ENCODE data around the gene ITGA5. TPM values are rescaled to one million over a fixed set of nuclear protein-coding genes. Genes with fewer than 3 reads are reported as not detected.
A peak's percentile ranks its signal among the peaks of the same experiment; 100 is the strongest.

ITGA5 gene
- total RNA-seq, 2 donors from 2014 or later, result 28.5 to 49.1 TPM

DNA sequence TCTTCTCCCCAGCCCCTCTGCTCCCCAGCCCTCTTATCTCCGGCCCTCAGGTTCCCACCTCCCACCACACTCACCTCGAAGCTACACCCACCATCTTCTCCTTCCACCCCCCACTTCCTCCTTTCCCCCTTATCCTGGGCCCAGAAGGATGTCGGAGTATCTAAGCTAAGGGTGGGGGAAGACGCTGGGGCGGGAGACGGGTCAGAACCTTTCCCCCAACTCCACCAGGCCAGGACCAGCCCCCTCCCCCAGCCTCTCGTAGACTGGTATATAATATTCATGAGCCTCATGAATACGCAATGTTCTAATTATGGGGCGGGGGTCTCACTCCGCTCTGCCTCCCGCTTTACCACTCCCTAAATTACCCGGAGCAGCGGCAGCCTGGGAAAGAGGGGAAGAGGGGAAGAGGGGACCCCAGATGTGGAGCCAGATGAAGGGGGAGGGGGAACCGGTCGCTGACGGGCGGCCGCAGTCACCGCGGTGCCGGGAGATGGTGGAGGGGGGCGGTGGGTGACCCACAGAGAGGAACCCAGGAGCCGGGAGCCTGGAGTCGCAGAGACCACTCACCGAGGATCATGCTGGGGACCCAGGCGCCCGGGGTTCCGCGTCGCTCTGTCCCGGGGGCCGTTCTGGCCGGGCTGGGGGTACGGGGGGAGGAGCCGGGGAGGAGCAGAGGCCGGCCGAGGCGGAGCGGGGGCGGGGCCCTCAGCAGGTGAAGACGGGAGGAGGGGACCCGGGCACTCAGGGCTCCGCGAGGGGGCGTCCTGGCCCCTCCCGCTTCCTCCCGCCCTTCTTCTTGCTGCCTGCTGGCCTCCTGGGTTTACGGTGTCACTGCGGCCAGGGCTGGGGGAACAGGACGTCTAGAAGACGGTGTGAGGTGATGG, 28.2 kb downstream of the ITGA5 start:
- H3K4me3 ChIP-seq, result no peak overlapping the region
- no peak for TF ChIP-seq POLR2A (IDR thresholded peaks at IDR 0.05)
- TF ChIP-seq, protein P1, sequence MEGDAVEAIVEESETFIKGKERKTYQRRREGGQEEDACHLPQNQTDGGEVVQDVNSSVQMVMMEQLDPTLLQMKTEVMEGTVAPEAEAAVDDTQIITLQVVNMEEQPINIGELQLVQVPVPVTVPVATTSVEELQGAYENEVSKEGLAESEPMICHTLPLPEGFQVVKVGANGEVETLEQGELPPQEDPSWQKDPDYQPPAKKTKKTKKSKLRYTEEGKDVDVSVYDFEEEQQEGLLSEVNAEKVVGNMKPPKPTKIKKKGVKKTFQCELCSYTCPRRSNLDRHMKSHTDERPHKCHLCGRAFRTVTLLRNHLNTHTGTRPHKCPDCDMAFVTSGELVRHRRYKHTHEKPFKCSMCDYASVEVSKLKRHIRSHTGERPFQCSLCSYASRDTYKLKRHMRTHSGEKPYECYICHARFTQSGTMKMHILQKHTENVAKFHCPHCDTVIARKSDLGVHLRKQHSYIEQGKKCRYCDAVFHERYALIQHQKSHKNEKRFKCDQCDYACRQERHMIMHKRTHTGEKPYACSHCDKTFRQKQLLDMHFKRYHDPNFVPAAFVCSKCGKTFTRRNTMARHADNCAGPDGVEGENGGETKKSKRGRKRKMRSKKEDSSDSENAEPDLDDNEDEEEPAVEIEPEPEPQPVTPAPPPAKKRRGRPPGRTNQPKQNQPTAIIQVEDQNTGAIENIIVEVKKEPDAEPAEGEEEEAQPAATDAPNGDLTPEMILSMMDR (IDR thresholded peaks at IDR 0.05), result peak in 1 of 7 experiments; percentile 7
- 15 to 45% methylated on average over 25 to 48 of the region's 51 CpGs for WGBS, 2 donors
- no peak overlapping the region for H3K27ac ChIP-seq
- peak; percentile 46 for ATAC-seq
- peak; percentile 31 to 67 (median 52) for DNase-seq
- intact Hi-C loops (cut with DNase I), result no loop called here
- H3K36me3 ChIP-seq (replicated peaks in 1 of 2; ENCODE audit: insufficient read depth in 1 of 2, low read depth in 2 of 2), result no peaks in the 10 kb centered on the region
- H3K27me3 ChIP-seq, result no peaks in the 10 kb centered on the region
- H3K4me1 ChIP-seq, result no peaks in the 10 kb centered on the region
- H3K9me3 ChIP-seq, result no peaks in the 10 kb centered on the region

DNA sequence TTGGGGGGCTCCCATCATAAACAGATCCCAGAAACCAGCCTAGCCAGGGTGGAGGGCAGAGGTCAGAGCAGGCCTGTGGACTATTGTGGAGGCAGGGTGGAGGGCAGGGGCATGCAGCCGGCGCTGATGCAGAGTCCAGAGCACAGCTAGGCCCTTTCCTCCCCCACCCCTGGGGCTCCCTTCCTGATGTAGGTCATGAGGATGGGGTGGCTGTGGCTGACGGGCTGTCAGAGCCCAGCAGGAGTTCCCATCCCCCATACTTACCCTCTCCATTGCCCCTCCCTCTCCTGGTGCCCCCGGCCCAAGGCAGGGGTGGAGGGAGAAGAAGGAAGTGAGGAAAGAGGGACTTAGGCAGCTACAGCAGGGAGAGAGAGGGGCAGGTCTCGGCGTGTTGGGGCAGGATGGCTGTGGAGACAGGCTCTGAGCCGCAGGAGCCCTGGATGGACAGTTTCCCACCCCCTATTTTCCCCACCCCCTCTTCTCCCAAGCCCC, 28.8 kb downstream of the ITGA5 start:
- DNase-seq (no peak), ATAC-seq (no peak)
- TF ChIP-seq, protein P1 (IDR thresholded peaks at IDR 0.05), result no peak
- no peak for TF ChIP-seq POLR2A (IDR thresholded peaks at IDR 0.05)
- Histone ChIP-seq H3K36me3 (replicated peaks in 1 of 2; ENCODE audit: insufficient read depth in 1 of 2, low read depth in 2 of 2) (no peaks in the 10 kb centered on the region), H3K27ac (no peak overlapping the region), H3K4me3 (no peak overlapping the region), H3K4me1 (no peaks in the 10 kb centered on the region), H3K27me3 (no peaks in the 10 kb centered on the region), H3K9me3 (no peaks in the 10 kb centered on the region)
- 65 to 75% methylated on average over 5 to 7 of the region's 7 CpGs for WGBS, 2 donors
- intact Hi-C loops (cut with DNase I), result no loop called here

DNA sequence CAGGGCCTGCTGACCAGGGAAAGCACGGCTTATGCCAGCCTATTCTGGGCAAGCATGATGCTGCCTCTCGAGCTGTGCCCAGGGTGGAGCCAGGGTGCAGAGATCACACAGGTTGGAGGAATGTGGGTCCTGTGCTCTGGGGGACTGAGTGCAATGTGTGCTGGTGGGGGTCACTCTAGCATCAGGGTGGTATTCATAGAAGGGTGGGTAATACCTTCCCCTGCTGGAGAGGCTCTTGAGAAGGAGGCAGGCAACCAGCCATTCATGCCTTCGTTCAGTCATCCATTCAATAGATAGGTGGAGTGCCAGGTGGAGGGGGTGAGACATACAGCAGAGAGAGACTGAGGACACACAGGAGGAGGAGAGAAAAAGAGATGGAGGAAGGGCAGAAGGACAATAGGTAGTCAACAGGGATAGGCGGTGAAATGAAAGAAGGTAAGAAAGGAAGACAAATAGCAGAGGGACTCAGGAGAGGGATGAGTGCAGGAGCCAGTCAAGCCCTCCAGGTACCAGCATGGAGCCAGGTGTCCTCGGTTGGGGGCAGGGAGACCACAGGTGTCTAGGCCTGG, 29.4 kb downstream of the ITGA5 start:
- no peaks in the 10 kb centered on the region for H3K36me3 ChIP-seq (replicated peaks in 1 of 2; ENCODE audit: insufficient read depth in 1 of 2, low read depth in 2 of 2)
- WGBS, 2 donors, result 89 to 90% methylated on average over 5 of the region's 5 CpGs
- intact Hi-C loops (cut with DNase I), result no loop called here
- no peaks in the 10 kb centered on the region for H3K27me3 ChIP-seq
- TF ChIP-seq, protein P1 (IDR thresholded peaks at IDR 0.05), result no peak
- no peak for TF ChIP-seq POLR2A (IDR thresholded peaks at IDR 0.05)
- no peak overlapping the region for H3K4me3 ChIP-seq
- H3K27ac ChIP-seq, result no peak overlapping the region
- H3K9me3 ChIP-seq, result no peaks in the 10 kb centered on the region
- ATAC-seq, result no peak
- no peaks in the 10 kb centered on the region for H3K4me1 ChIP-seq
- DNase-seq, result no peak

DNA sequence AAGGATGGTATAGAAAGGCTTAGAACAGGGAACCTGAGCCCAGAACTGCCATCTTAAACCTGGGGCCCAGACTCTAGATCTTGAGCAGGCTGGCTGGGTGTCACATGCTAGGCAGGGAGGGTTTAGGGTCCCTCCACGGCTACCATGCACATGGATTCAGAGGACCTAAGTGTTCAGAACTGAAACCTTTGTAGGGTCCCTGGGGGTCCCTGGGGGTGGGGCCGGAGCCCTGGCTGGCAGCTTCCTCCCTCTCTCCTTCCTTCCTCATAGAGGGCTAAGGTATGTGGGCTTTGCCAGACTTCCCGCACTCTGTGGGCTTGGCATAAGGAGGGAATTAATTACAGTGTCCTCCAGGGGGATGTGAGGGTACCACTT, 29.9 kb downstream of the ITGA5 start:
- H3K27me3 ChIP-seq, result no peaks in the 10 kb centered on the region
- no peaks in the 10 kb centered on the region for H3K36me3 ChIP-seq (replicated peaks in 1 of 2; ENCODE audit: insufficient read depth in 1 of 2, low read depth in 2 of 2)
- ATAC-seq (no peak), DNase-seq (no peak)
- H3K4me1 ChIP-seq, result no peaks in the 10 kb centered on the region
- TF ChIP-seq POLR2A (IDR thresholded peaks at IDR 0.05), result no peak
- TF ChIP-seq, protein P1 (IDR thresholded peaks at IDR 0.05), result no peak
- intact Hi-C loops (cut with DNase I), result no loop called here
- 75 to 76% methylated on average over 3 of the region's 3 CpGs for WGBS, 2 donors
- no peaks in the 10 kb centered on the region for H3K9me3 ChIP-seq
- H3K27ac ChIP-seq, result no peak overlapping the region
- no peak overlapping the region for H3K4me3 ChIP-seq

All from body of pancreas (tissue), 4 donors.